IPS-15b (cell line): ENCODE data around the gene KATNB1.

ENCODE experiments used
- H3K27me3 ChIP-seq: one replicate; pipeline ENCODE4 v1.6.1; 2013; ENCODE audit warnings: low read length; ENCODE audit not compliant: control insufficient read depth, insufficient read depth
- H3K36me3 ChIP-seq: one replicate; pipeline ENCODE4 v1.6.1; 2013; ENCODE audit warnings: low read length; ENCODE audit not compliant: control insufficient read depth, insufficient read depth
- H3K4me1 ChIP-seq: one replicate; pipeline ENCODE4 v1.6.1; 2013; ENCODE audit warnings: mild to moderate bottlenecking, low read length; ENCODE audit not compliant: control insufficient read depth, insufficient read depth
- H3K4me3 ChIP-seq: one replicate; pipeline ENCODE4 v1.5.1; 2013; ENCODE audit warnings: low read depth, low read length
- H3K9ac ChIP-seq: one replicate; pipeline ENCODE4 v1.6.1; 2013; ENCODE audit warnings: low read depth, mild to moderate bottlenecking, low read length
- H3K9me3 ChIP-seq: one replicate; pipeline ENCODE4 v1.6.1; 2013; ENCODE audit warnings: mild to moderate bottlenecking, low read length; ENCODE audit not compliant: control insufficient read depth, insufficient read depth

KATNB1 gene

DNA sequence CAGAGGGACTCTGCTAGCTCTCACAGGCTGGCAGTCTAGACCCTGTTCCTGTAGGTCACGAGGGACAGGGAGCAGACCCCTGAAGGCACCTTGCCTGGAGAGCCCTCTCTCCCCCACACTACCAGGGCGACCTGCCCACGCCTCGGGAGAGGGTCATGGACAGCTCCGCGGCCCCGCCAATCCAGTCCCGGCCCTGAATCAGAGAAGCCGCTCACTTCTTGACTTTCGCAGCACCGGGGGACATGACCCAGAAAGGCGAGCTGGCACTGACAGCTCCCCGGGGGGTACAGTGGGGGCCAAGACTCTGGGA, 61.6 kb downstream of the KATNB1 start:
- no peak overlapping the region for H3K4me3 ChIP-seq

DNA sequence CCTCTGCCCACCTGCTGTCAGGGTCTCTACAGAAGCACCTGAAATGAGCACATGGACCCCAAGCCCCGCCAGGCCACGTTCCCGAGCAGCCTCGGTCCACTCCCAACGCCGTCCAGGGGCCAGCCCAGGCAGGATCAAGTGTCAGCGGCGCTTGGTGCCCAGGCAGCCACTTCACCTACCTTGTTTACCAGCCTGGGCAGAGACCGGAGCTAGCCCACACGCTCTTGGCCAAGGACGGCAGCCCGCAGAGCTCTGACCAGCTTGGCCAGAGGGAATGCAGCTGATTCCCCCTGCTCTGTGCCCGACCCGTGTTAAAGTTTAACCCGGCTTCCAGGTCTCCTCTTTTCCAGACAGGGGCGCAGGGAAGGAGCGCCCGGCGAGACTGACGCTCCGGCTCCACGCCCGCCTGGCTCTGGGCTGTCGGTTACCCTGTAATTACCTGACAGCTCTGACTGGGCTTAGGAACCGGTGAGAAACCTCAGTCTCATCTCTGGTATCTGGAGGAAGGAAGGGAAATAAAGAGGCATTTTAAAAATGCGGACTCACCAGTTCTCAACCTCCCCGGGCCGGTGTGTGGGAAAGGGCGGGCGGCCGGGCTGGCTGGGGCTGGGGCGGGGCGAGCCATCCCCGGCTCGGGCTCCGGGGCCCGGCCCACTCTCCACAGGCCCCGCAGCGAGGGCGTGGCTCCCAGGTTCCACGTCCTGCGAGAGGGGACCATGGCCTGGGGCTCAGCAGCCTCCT, 62.1 kb downstream of the KATNB1 start:
- H3K9ac ChIP-seq, result no peak overlapping the region
- peaks cover 11% of the 10 kb centered on the region for H3K4me1 ChIP-seq
- H3K9me3 ChIP-seq, result no peaks in the 10 kb centered on the region
- no peak overlapping the region for H3K4me3 ChIP-seq
- no peaks in the 10 kb centered on the region for H3K36me3 ChIP-seq
- H3K27me3 ChIP-seq, result peaks cover 22% of the 10 kb centered on the region

More for the DNA sequence above, 61.6 kb downstream of the KATNB1 start:
- no peak overlapping the region for H3K9ac ChIP-seq
- peaks cover 11% of the 10 kb centered on the region for H3K4me1 ChIP-seq
- no peaks in the 10 kb centered on the region for H3K36me3 ChIP-seq
- no peaks in the 10 kb centered on the region for H3K9me3 ChIP-seq
- H3K27me3 ChIP-seq, result peaks cover 22% of the 10 kb centered on the region

DNA sequence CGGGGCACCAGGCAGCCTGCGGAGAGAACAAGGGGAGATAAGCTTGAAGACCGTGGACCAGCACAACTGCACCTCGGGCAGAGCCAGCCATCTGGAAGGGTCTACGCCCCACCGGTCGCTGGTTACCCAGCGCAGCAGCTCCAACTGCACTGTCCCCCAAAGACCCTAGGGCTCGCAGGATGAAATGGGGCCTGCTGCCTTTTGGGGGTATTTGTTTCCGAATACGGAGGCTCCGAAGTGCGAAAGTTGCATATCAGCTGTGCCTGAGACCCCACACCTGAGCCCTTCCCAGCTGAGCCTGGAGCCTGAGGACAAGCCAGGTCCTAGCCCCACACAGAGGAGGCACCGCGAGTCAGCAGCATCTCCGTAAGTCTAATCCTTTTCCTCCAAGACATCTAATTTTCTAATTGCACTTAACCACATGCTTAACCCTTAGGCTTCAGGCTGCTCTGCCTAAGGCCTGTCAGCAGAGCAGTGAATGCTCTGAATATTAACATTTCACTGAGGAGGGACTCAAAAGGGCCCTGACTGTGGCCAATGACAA, 62.8 kb downstream of the KATNB1 start:
- H3K9me3 ChIP-seq, result no peaks in the 10 kb centered on the region
- H3K4me3 ChIP-seq, result no peak overlapping the region
- H3K9ac ChIP-seq, result no peak overlapping the region
- H3K4me1 ChIP-seq, result peaks cover 11% of the 10 kb centered on the region
- H3K27me3 ChIP-seq, result peaks cover 22% of the 10 kb centered on the region
- no peaks in the 10 kb centered on the region for H3K36me3 ChIP-seq

DNA sequence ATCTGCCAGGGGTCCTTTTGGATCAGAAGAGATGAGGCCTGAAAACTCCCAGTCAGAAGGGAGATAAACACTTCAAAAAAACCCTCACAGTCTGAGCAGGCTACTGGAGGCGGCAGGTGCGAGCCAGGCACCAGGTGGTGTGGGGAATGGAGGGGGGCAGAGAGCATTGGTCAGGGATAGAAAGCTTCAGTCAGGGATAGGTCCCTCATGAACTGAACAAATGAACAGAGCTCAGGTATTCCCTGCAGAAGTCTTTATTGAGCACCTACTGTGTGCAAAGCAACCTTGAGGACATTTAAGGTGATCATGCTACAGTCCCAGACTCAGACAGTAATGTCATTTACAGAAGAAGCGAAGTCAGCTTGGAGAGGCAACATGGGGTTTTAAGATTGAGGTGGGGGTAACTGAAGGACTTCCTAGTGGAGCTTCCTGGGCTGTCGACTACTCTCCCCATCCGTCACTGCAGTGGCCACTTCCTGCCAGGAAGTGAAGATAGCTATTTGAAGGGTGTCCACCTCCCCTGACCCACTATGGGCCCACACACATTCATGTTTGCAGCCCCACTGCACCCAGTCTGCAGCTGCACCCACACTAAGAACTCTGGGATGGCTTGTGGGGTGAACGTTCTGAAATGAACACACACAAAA, 63.5 kb downstream of the KATNB1 start:
- no peak overlapping the region for H3K9ac ChIP-seq
- peaks cover 22% of the 10 kb centered on the region for H3K27me3 ChIP-seq
- H3K4me1 ChIP-seq, result peaks cover 15% of the 10 kb centered on the region
- H3K9me3 ChIP-seq, result no peaks in the 10 kb centered on the region
- no peaks in the 10 kb centered on the region for H3K36me3 ChIP-seq
- H3K4me3 ChIP-seq, result no peak overlapping the region

DNA sequence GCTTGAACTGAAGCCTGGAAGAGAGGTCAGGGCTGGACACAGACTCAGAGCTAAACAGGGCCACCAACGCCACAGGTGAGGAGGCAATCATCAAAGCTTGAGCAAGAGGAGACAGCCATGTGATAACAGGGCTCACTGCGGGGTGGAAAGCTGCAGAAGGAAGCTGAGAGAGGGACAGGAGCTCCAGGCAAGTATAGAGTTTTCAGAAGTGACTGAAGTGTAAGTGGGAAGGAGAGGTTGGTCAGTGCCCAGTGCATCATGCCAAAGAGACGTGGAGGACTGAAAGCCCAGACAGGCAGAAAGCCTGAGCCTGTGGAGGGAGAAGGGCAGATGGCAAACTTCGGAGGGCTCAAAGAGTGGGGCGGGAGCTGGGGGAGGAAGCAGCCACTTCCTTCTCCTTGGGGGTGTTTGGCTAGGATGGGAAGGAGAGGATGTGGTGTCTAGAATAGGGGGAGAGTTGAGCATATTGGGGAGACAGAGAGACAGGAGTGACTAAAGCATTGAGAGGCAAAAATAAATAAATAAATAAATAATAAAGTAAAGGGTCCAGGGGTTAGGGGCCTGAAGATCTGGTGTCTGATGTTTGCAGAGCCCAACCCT, 64.1 kb downstream of the KATNB1 start:
- no peaks in the 10 kb centered on the region for H3K36me3 ChIP-seq
- H3K4me3 ChIP-seq, result no peak overlapping the region
- H3K9me3 ChIP-seq, result no peaks in the 10 kb centered on the region
- peaks cover 15% of the 10 kb centered on the region for H3K4me1 ChIP-seq
- no peak overlapping the region for H3K9ac ChIP-seq
- peaks cover 22% of the 10 kb centered on the region for H3K27me3 ChIP-seq

DNA sequence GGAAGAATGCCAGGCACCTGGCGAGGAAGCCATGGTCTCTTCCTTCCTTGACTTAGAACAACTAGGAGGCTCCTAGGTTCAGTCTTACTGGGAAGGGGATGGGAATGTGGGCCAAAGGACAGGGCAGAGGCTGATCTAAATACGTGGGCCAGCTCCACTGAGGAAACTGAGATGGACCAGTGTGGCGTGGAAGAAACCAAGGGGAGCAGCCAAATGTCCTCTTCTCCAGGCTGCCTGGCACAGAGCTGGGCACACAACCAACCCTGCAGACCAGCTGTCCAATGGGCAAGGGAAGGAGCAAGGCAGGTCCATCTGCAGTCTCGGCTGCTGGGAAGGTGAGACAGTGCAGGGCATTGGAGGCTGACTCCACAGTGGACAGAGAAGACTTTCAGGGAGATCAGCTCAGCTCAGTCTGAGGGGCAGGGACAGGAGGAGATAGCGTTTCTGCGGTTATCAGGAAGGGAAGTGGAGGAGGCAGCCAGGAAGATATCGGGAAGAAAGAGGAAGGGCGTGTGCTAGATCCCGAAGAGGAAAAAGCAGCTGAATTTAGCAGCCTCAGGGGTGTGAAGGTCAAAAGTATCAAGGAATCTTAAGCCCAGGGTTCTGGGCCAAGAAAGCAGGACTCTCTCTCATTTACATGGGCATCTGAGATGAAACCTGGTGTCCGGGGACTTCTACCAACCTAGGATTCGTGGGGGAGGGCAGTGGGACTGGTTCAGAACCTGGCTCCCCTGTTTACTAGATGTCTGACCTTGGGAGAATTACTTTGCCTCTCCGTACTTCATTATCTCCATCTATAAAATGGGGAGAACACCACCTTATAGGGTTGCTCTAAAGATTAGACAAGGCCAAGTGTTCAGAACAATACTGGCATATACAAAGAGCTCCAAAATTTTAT, 64.9 kb downstream of the KATNB1 start:
- Histone ChIP-seq H3K9me3 (no peaks in the 10 kb centered on the region), H3K36me3 (no peaks in the 10 kb centered on the region), H3K27me3 (peaks cover 22% of the 10 kb centered on the region), H3K4me3 (no peak overlapping the region), H3K4me1 (peaks cover 15% of the 10 kb centered on the region), H3K9ac (no peak overlapping the region)

DNA sequence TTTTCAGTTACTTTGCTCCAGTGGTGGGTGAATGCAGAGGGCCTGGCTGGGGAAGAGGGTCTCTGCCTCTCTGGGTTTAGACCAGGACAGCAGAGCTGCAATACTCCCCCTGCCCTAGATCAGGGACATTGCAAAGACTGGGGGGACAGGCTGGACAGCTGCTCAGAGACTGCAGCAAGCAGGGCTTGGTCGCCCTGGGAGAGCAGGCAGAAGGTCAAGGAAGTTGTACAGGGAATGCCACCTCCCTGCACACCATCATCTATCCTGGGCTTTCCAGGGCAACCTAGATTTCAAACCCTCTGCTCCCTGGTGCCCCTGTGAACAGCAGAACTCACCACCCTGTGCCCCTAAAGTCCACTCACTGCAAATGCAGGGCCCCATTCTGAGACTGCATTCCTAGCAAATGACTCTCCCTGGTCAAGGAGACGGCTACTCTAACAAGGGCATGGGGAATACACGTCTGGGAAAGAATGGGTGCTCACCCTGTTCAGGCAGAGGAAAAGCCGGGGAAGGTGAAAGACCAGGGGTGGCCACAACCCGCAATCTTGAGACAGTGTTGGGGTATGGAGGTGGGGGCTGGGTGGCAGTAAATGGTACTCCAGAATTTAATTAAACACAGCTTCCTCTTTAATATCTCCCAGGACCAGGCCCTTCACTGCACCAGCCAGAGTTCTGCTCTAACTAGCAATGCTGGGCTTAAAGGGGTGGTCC, 65.7 kb downstream of the KATNB1 start:
- no peaks in the 10 kb centered on the region for H3K36me3 ChIP-seq
- peaks cover 22% of the 10 kb centered on the region for H3K27me3 ChIP-seq
- H3K4me1 ChIP-seq, result peaks cover 15% of the 10 kb centered on the region
- H3K4me3 ChIP-seq, result peak overlapping the region; percentile 33
- H3K9me3 ChIP-seq, result no peaks in the 10 kb centered on the region
- no peak overlapping the region for H3K9ac ChIP-seq

DNA sequence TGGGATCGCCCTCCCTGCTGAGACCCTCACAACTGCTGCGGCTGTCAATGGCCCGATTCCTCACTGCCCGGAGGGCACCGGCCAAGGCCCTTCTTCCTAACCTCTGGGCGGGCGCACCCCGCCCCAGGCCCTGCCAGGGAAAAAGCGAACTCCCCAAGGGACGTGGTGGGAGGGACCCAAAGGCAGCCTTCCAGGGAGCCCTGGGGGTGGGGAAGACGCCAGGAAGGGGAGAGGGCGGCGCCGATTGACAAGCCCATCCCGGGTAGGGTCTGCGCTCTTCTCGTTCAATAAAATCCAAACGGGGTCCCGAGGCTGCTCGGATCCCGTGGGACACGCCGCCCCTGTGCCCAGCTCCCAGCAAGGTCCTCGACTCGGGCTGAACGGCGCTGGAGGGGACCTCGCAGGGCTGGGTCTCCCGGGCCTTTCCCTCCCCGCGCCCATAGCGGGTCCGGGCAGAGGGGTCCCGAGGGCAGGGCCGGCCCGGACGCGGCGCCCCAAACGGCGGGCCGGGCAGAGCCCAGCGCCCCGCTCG, 66.3 kb downstream of the KATNB1 start:
- H3K9ac ChIP-seq, result no peak overlapping the region
- H3K4me1 ChIP-seq, result peaks cover 15% of the 10 kb centered on the region
- no peaks in the 10 kb centered on the region for H3K36me3 ChIP-seq
- peak overlapping the region; percentile 33 for H3K4me3 ChIP-seq
- H3K27me3 ChIP-seq, result peaks cover 22% of the 10 kb centered on the region
- no peaks in the 10 kb centered on the region for H3K9me3 ChIP-seq

DNA sequence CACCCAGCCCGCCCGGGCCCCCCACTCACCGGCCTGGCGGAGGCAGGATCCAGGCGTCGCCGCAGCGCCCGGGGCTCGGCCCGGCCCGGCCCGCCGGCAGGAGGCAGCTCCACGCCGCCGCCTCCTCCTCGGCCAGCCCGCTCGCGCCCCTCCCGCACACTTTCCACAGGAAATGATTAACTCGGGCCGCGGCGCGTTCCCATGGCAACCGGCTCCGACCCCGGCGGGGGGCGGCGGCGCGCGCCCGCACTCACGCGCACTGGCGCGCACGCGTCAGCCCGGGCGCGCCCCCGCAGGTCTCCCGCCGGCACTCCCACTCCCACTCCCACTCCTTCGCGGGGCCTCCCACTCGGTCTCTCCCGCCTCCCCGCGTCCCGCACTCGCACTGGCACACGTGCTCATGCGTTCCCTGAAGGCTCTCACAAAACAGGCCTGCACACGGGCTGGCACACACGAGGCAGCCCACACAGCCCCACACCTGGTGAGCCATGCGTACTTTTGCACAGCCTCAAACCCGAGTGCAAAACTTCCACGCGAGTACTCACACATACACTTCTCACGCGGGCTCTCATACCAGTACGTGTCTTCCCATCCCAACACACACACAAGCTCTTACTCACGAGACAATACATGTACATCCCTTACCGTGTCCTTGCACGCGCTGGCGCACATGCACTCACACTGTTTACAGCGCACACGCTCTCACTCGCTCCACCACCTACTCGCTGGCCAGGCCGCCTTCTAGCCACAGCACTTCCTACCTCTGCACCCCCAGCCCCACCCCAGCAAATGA, 67.0 kb downstream of the KATNB1 start, which contains the start of gene KIFC3:
Gene KIFC3 (minus strand): TSS at position 151 of the 793 bp plus-strand sequence. CDS start 4,248 bp downstream, outside the sequence.
- Histone ChIP-seq H3K27me3 (peaks cover 22% of the 10 kb centered on the region), H3K4me3 (peak within 1 kb of the TSS; percentile 33), H3K9ac (no peak within 1 kb of the TSS), H3K9me3 (no peaks in the 10 kb centered on the region), H3K36me3 (no peaks in the 10 kb centered on the region), H3K4me1 (peaks cover 15% of the 10 kb centered on the region)
